CD4-positive, alpha-beta T cell treated with Interleukin-6 for 4 hours (primary cell): ENCODE results near the gene USP15.
"Not testable (repeated sequence)": the region's sequence is repeated elsewhere in the genome, so short reads cannot be mapped to it uniquely, and the experiment has no call there.

Source experiments
- DNase-seq: peaks from one replicate; pipeline ENCODE4 v3.0.0-alpha.2; 2020; ENCODE audit warnings: mixed read lengths

USP15 gene

DNA sequence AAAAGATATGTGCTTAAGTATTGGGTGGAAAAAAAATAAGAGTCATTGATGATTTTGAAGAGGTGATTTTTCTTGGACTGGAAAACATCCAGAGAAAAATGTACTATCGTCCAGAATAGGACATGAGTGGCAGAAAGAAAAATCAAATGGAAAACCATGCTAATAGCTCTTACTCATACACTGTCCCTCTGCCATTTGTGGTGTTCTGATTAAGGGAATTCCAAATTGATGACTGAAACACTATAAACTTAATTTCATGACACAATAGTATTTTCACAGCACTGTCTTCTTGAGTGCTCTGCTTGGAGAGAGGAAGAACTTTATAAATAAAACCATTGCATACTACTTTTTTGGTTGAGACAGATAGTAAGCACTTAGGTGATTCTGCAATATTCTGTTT is 72.4 kb downstream of the USP15 start:
- DNase-seq = no peak

DNA sequence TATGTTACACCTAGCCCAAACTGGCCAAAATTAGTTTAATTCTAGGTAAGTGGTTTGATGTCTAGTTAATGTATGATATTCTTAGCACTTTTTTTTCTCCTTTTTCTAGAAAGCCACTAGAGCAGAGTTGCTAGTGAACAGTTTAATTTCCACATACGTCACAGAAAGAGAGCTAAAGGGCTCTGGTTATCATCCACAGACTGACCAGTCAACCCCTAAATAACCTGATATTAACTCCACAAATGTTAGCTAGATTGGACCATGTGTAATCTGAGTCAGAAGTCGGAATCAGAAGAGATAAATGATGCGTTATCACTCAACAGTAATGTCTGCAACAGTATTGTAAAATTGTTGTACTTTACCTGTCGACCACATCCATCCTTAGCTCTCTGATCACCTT is 74.9 kb downstream of the USP15 start:
- DNase-seq = no peak

GRCh38 chr12:62335796-62336195 is 75.6 kb downstream of the USP15 start:
- DNase-seq = no peak

GRCh38 chr12:62337643-62338042 is 77.4 kb downstream of the USP15 start:
- DNase-seq = not testable (repeated sequence)

DNA sequence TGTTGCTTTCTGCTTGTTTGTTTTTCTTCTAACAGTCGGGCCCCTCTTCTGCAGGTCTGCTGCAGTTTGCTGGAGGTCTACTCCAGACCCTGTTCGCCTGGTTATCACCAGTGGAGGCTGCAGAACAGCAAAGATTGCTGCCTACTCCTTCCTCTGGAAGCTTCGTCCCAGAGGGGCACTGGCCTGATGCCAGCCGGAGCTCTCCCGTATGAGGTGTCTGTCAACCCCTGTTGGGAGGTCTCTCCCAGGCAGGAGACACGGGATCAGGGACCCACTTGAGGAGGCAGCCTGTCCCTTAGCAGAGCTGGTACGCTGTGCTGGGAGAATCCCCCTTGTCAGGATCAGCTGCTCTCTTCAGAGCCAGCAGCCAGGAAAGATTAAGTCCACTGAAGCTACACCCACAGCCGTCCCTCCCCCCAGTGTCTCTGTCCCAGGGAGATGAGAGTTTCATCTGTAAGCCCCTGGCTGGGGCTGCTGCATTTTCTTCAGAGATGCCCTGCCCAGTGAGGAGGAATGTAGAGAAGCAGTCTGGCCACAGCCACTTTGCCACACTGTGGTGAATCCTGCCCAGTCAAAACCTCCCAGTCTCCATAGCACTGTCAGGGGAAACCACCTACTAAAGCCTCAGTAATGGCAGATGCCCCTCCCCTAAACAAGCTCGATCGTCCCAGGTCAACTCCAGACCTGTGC is 82.6 kb downstream of the USP15 start:
- DNase-seq = not testable (repeated sequence)

DNA sequence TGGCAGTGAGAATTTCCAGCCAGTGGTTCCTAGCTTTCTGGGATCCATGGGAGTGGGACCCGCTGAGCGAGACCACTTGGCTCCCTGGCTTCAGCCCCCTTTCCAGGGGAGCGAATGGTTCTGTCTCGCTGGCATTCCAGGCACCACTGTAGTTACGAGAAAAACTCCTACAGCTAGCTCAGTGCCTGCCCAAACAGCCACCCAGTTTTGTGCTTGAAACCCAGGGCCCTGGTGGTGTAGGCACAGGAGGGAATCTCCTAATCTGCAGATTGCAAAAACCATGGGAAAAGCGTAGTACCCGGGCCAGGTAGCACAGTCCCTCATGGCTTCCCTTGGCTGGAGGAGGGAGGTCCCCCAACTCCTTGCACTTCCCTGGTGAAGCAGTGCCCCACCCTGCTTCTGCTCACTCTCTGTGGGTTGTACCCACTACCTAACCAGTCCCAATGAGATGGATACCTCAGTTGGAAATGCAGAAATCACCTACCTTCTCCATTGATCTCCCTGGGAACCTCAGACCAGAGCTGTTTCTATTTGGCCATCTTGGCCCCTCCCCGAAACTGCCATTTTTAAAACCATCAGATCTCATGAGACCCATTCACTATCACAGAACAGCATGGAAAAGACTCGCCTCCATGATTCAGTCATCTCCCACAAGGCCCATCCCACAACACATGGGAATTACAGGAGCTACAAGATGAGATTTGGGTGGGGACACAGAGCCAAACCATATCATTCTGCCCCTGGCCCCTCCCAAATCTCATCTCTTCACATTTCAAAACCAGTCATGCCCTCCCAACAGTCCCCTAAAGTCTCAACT is 83.3 kb downstream of the USP15 start:
- DNase-seq = not testable (repeated sequence)

GRCh38 chr12:62344731-62345556 is 84.7 kb downstream of the USP15 start:
- DNase-seq = not testable (repeated sequence)

GRCh38 chr12:62345667-62346066 is 85.5 kb downstream of the USP15 start:
- no peak for DNase-seq

- DNase-seq = no peak
These were observed 86.6 kb downstream of the USP15 start for GRCh38 chr12:62346817-62347216.

GRCh38 chr12:62347922-62348650 is 87.9 kb downstream of the USP15 start:
- no peak for DNase-seq

DNA sequence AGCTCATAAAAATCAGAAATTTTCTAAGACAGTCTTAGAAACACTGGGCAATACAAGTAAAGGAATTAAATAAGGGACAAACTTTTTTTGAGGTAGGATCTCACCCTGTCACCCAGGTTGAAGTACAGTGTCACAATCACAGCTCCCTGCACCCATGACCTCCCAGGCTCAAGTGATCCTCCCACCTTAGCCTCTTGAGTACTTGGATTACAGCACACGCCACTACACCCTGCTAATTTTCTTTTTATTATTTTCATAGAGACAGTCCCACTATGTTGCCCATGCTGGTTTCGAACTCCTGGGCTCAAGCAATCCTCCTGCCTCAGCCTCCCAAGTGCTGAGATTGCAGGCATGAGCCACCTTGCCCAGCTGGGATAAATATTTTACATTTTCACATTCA is 90.3 kb downstream of the USP15 start:
- no peak for DNase-seq

DNA sequence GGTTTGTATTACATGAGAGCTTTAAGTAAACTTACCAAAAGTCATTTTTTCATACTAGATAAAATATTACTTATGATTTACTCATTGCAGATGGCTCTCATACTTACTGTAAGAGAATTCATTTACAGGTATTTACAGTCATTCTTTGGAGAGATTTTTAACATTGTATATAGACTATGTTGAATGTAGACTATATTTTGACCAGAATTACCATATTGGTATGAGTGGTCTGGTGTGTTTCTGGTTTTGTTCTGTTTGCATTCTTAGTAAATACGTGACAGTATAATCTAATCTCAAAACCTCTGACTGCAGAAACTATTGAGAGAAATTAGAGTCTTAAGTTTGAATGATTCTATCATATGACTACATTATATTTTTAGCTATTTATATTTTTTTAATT is 91.1 kb downstream of the USP15 start:
- no peak for DNase-seq

DNA sequence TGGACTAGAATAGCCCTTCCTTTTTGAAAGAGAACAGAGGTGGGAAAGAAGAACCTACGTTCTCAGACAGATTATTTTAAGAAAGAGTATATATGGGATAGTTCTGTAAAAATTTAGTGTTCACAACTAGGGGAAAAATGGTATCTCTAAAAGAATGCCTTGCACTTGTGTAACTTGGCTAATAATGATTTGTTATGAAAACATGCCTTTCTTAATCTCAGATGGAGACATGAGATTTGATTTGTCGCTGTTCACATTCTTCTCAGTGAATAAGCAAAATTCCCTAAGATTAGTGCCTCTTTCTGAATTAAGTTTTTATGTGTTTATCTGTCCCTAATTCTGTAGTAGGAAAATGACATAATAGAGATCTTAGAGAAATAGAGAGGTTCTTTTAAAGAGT is 100.8 kb downstream of the USP15 start:
- no peak for DNase-seq

DNA sequence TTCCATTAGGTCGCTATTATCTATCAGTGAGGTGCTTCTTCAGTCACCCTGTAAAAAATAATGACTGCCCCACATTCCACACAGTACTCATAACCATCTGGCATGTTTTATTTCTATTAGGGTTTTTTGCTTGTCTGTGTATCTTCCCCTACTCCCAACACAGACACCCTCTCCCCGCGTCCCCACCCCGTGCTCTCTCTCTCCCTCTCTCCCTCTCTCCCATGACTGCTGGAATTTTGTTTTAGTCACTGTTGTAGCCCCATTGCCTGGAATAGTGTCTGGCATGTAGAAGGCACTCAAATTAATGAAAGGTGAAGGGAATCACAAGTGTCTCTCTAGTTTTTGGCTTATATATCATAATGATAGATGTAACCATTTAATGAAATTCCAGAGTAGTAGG is 103.3 kb downstream of the USP15 start:
- DNase-seq = no peak

DNA sequence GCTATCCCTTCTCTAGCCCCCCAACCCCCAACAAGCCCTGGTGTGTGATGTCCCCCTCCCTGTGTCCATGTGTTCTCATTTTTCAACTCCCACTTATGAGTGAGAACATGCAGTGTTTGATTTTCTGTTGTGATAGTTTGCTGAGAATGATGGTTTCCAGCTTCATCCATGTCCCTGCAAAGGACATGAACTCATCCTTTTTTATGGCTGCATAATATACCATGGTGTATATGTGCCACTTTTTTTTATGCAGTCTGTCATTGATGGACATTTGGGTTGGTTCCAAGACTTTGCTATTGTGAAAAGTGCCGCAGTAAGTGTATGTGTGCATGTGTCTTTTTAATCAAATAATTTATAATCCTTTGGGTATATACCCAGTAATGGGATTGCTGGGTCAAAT is 104.5 kb downstream of the USP15 start:
- DNase-seq = not testable (repeated sequence)

DNA sequence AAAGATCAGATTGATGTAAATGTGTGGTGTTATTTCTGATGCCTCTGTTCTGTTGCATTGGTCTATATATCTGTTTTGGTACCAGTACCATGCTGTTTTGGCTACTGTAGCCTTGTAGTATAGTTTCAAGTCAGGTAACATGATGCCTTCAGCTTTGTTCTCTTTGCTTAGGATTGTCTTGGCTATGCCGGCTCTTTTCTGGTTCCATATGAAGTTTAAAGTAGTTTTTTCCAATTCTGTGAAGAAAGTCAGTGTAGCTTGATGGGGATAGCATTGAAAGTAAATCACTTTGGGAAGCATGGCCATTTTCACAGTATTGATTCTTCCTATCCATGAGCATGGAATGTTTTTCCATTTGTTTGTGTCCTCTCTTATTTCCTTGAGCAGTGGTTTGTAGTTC is 105.6 kb downstream of the USP15 start:
- DNase-seq = not testable (repeated sequence)

- not testable (repeated sequence) for DNase-seq
These were observed 108.4 kb downstream of the USP15 start for GRCh38 chr12:62368430-62369223.

- DNase-seq = no peak
These were observed 110.0 kb downstream of the USP15 start for GRCh38 chr12:62370189-62370588.

DNA sequence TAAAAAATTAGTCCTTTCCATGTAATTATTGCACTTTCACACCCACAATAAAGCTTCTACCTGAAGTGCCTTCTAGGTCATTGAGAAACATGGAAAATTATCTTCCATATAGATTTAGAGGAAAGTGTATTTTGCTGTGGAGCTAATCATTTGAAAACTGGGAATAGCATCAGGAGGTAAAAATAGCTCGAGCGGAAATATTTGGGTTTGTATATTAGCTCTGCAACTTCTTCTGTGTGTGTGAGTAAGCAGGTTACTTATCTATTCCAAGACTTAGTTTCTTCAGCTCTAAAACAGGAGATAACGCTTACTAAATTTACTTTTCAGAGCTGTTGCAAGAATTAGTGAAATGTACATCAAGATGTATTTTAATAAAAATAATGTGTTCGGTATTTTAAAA is 111.5 kb downstream of the USP15 start:
- DNase-seq = no peak

GRCh38 chr12:62372134-62372533 is 111.9 kb downstream of the USP15 start:
- no peak for DNase-seq

DNA sequence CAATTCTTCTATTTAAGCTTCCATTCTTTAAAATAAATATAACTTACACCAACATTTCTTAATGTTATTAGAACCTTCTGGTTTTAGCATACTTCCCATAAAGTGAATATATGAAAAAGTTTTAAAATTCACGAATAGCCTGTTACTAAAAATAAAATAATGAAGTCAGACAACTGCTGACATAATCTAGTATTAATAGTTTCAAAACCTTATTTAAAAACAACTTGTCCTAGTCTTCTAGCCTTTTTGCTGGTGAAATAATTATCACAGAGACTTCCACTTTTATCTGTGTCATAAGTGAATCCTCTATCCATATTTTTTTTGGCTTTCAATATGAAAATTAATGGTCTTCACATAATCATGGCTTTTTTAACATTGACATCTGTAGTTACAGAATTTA is 112.6 kb downstream of the USP15 start:
- DNase-seq = no peak

- no peak for DNase-seq
These were observed 115.4 kb downstream of the USP15 start for GRCh38 chr12:62375603-62376002.
